GM18858 (cell line): ENCODE data around the gene MYLK4.

ENCODE experiments used
- ATAC-seq: cut with Tn5 transposase; IDR thresholded peaks from one replicate; pipeline ENCODE4 v1.9.1; 2021; ENCODE audit not compliant: unreplicated experiment

Gene MYLK4

DNA sequence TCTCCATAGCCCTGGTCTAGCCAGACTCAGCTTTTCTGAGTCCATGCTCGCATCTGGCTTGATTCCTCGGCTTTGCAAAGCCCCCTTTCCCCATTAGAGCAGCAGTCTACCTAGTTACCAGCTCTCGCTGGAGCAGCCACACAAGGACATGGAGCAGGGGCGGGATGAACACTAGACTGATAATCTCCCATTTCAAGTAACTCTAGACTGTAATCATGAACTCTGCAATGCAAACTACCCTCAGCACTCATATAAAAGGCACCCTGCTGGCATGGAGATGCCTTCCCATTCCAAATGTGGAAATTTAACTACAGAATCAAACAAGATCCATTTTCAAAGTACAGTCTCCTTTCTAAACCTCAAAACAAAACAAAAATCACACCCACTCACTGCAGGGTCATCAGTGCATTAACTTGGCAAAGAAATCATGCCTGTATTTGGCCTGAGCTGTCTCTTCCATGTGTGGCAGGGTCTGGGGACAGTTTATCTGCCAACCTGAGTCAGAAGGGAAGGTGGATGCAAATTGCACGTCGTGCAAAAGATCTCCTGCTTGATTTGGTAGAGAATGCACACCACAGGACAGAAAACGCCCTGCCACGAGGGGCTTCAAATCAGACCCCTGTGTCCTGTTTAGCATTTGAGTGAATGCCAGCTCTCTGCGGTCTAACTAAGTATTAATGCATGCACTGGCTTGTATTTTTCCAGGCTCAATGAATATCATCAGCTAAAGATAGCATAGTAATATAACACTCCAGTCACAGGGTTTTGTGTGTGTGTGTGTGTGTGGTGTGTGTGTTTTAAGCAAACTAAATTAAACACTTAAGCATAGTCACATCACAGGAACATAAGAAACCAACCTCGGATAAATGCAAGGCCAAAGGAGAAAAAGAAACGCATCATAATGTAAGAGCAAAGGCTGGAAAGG lies 85.3 kb downstream of the MYLK4 start:
- no peak for ATAC-seq

DNA sequence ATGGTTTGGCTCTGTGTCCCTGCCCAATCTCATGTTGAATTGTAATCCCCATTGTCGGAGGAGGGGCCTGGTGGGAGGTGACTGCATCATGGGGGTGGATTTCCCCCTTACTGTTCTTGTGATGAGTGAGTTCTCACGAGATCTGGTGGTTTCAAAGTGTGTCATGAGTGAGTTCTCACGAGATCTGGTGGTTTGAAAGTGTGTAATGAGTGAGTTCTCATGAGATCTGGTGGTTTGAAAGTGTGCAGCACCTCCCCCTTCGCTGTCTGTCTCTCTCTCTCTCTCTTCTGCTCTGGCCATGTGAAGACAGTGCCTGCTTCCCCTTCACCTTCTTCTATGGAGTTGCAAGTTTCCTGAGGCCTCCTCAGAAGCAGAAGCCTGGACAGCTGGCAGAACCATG lies 87.6 kb downstream of the MYLK4 start:
- ATAC-seq = no peak

DNA sequence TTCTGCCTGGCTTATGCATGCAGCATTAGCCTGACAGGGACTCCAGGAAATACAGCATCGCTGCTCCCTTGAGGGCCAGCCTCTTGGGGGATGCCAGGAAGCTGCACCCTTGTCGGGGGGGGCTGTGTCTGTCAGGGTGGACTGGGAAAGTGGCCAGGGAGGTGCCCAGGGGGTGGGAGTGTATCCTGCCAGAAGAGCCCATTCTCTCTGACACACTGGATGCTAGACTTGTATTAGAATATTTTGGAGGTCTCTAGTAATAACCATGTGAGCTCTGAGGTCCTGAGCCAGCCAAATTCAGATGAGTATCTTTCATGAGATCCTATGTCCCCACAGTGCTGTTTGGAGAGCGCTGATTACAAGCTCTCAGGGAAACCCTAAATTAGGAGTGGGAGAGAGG lies 89.1 kb downstream of the MYLK4 start:
- no peak for ATAC-seq

DNA sequence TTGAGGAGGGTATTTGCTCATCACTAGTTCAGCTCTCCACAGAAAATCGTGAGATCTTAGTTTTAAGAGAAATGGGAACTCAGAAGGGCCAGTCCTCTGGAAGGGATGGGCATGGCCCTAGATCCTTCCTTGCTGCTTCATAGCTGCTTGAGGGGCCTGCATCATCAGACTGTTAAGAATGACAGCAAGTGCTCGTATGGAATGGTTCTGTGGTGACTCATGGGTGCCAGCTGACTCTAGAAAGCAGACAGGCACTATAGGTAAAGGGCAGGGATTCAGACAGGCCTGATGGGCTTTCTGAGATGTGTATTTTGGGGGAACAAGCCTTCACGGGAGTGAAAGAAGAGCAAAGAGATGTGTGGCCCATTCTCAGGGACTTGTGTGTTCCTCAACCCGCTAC lies 90.8 kb downstream of the MYLK4 start:
- no peak for ATAC-seq

DNA sequence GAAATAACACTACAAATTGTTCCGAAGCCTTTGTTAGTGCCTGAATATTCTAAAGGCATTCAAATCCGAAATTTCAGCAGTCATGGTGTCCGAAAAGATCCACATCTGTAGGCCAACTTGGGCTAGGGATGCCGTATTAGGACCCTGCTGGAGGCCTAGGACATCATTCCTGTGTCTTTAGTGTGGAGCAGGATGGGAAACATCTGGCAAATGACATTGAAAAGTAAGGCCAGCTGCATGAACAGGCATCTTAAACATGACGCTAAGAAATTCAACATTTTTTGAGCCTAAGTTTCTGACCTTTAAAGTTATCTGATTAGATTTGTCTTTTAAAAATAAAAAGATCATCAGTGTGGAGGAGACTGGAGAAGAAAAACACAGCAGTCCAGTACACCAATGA lies 91.3 kb downstream of the MYLK4 start:
- ATAC-seq = no peak

DNA sequence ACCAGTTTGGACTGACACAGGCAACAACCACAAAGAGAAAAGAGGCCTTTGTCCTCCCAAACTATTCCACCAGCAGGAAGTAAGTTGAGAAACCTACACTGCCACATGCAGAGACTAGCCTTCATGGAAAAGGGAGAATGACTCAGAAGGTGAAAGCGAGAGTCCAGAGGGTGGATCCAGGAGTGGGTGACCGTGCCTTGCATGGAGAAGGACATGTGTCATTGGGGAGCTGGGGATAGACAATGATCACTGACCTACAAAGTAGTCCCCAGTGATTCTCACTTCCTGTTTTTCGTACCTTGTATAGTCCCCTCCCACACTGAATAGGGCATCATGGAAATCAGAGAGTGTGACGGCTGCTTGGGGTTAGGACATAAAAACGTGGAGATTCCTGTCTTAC lies 91.9 kb downstream of the MYLK4 start:
- peak; percentile 80 for ATAC-seq

DNA sequence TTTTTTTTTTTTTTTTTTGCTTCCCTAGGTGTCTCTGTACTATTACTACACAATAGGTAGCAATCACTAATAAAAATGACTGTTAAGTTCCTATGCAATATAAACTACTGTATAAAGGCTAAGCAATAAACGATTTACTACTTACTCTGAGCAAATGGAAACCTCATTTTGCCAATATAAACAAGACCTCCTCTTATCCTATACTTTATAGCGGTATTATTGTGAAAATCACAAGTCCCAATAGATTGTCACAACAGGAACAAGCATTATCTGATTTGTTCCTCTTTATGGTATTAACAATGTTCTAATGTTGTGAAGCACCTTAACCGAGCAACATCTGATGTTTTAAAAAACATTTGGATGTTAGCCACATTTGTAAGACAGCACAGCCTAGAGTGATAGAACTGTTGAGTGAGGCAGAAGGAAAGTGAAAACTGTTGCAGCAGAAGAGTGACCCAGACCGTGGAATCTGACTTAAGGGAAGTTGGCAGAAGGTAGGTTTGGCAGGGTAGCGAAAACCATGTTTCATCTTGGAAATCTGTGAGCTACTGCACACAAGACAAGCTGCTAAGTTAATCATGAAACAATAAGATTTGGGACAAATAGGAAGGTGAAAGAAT lies 94.2 kb downstream of the MYLK4 start:
- no peak for ATAC-seq

DNA sequence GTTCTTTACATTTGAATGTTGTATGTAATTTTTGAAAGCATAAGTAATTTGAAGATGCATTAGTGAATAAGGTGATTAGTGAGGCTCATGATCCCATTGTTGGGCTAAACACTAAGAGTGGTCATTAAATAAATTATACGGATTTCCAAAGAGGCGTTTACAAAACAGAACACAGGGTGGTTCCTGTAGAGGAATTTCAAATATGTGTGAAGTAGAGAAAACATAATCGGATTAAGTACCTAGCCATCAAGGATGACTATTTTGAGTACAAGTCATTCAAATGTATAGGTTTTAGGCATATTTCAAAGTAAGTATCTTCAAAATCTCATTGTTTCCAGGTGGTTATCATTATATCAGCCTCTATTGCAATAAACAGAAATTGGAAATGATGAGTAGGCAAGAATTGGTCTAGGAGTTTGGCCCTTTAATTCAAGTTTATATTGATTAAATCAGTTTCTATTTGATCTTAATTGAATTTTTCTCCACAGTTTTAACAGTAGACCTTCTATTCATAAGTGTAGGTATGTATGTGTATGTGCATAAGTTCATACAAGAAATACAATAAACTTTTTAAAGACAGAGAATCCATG lies 94.8 kb downstream of the MYLK4 start:
- ATAC-seq = no peak

DNA sequence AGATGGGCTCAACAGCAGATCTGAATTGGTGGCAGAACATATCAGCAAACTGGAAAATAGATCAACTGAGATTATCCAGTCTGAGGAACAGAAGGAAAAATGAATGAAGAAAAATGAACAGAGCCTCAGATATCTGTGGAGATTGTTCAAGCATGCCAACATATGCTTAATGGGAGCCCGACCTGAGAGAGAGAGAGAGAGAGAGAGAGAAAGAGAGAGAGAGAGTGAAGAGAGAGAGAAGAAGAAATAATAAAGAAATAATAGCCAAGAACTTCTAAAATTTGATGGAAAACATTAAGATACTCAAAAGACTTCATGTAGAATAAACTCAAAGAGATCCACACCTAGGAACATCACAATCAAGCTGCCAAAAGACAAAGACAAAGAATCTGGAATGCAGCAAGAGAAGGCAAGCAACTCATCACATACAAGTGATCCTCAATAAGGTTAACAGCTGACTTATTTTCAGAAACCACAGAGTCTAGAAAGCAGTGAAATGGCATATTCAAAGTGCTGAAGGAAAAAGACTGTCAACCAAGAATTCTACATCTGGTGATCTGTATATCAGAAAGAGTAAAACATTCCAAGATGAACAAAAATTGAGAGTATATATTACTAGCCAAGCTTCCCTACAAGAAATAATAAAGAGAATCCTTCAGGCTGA lies 97.2 kb downstream of the MYLK4 start:
- ATAC-seq = no peak

DNA sequence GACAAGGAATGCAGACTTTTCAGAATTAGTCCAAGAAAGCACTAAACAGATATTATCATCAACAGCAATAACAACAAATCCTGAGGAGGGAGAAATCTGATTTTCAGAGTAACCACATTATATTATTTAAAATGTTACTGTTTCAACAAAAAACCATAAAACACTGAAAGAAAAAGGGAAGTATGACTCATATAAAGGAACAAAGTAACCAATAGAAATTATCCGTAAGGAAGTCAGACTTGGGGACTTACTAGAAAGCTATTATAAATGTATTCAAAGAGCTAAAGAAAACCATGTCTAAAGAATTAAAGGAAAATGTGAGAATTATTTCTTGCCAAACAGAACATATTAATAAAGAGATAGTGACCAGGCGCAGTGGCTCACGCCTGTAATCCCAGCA lies 98.1 kb downstream of the MYLK4 start:
- no peak for ATAC-seq

DNA sequence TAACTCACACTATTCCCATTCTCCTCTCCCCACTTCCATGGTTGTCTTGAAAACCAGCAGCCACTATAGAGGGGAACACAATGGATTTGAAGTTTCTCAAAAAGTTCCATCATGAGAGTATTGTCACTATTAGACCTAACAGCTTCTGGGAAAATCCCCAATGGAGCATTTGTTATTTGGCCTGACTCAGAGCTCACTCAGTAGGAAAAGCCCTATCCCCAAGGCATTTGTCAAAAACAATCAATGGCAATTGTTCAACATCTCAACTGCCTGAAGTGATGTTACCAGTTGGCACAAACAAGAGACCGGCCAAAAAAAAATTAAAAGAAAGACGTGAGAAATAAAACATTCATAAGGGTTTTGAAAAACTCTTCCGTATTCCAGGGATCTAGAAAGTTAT lies 98.8 kb downstream of the MYLK4 start:
- no peak for ATAC-seq

DNA sequence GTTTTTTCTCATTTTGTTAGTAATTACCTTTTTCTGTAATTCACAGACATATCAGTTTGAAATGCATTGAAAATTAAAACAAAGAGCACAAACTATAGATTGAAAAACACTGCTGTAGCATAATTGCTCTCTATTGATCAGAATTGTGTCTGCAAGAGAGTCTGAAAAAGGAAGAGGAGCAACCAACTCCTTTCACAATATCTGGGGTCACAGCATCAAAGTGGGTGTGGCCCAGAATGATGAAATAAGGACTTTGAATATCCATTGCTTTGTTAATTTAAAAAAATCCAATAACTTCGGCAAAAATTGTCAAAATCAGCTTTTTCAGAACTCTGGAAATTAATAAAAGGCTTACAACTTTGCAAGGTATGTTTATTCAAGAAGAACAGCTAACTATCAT lies 99.2 kb downstream of the MYLK4 start:
- no peak for ATAC-seq

DNA sequence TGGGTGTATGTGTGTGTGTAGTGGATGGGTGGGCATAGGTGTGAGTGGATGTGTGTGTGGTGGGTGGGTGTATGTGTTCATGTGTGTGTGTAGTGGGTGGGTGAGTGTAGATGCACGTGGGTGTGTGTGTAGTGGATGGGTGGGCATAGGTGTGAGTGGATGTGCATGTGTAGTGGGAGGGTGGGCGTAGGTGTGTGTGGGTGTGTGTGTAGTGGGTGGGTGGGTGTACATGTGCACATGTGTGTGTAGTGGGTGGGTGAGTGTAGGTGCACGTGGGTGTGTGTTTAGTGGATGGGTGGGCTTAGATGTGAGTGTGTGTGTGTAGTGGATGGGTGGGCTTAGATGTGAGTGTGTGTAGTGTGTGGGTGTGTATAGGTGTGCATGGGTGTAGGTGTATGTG lies 104.4 kb downstream of the MYLK4 start:
- no peak for ATAC-seq

DNA sequence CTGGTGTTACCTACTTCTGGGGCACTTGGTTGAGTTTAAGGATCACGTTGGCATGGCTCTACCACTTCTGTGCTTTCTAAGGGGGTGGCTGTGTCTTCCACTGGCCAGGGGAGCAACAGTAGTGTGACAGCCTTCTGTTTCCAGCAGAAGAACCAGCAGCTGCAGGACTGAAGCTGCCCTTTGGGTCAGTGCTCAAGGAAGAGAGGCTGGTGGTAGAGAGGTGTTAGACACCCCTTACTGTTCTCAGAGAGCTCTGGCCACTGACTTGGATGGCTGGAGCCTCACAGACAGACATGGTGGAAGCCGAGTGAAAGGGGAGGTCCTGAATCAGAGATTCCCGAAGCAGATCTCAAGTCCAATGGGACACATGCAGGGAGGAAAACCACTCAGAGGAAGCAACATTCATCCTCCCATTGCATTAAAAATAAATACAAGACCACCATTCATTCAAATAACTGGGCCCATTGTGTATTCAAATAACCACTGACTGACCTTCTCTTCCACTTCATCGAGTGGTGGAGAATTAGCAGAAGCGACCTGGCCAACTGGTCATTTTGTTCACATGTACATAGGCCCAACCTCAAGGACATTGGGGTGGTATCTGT lies 106.7 kb downstream of the MYLK4 start:
- no peak for ATAC-seq

DNA sequence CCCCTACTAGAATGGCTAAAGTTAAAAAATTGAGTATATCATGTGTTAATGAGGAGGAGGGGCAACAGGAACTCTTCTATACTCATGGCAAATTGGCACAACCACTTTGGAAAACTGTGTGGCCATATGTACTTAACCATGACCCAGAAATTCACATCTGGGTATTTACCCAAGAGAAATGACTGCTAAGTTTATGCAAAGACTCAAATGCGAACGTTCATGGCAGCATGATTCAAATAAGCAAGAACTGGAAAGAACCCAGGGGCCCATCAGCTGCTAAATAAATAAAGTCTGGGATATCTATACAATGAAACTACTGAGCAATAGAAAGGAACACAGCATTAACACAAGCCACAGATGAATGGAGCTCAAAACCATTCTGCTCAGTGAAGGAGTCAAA lies 107.6 kb downstream of the MYLK4 start:
- no peak for ATAC-seq

DNA sequence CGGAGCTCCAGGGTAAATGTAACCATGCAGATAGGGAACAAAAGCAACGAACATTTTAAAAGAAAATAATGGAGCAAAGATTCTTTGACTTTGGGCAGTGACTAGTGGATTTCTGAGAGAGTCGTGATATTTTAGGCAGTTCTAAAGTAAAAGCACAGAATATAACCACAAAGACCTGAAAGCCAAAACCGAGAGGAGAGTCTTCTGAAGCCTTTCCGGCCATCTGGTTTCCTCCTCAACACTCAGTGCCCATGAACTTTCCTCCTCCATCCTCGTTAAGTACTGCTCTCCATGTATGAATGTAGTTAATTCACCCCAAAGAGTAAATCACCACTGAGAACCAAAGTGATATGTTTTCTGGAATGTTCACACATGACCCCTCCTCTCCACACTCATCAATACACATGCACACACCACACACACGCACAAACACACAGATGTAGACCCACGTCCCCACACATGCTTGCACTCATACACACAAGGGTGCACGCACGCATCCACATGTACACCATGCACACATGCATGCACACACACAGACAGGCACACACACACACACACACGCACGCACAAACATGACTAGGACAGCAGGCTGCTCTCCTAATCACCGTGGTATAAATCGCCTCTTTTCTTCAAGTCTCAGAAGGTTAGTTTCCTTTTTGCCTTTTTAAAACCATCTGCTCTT lies 109.5 kb downstream of the MYLK4 start:
- ATAC-seq = no peak

DNA sequence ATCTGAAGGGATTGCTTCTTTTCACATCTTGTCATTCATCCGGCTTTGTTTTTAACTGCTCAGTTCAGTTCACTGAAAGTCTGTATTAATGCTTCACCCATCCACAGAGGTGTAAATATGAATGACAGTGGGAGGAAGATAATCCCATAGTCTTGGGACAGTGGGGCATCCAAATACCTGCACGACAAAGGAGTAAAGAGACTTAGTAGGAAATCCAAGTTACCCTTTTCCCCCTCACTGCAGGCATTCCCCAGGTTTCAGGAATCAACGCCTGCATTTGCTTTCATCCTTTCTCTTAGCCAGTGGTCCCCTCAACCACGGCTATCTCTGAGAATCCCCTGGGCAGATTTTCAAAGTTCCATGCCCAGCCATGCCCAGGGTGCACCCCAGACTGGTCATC lies 110.2 kb downstream of the MYLK4 start:
- no peak for ATAC-seq

DNA sequence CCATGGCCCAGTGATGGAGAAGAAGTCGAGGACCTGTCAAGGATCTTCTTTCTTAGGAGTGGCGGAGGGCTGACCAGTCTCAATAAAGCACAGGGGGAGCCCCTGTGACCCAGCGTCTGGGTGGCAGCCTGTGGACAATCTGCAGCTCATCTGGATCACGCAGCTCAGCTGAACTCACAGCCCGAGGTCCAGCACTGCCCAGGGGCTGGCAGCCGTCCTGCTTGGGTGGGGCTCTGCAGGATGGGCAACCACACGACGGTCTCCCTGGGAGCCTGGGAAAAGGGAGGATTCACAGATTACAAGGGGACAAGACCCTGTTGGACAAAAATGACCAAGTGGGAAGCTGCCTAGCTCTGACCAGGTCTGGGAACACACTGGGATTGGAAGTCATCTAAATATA lies 110.8 kb downstream of the MYLK4 start:
- ATAC-seq = no peak

DNA sequence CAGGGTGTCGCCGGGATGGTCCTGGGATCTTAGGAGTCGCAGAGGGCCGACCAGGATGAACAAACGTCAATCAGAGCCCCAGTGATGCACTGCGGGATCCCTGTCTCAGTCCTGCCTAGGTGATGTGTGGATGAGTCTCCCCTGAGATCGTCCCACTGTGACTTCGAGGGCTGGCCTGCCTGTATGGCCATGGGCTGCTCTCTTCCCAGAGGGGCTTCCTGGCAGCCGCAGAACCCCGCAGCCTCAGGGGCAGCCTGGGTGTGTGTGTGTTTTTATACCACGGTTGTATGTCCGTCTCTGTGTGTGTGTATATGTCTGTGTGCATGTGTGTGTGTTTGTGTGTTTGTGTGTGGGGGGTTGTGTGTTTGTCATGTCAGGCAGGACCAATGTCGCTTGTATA lies 111.6 kb downstream of the MYLK4 start:
- no peak for ATAC-seq

DNA sequence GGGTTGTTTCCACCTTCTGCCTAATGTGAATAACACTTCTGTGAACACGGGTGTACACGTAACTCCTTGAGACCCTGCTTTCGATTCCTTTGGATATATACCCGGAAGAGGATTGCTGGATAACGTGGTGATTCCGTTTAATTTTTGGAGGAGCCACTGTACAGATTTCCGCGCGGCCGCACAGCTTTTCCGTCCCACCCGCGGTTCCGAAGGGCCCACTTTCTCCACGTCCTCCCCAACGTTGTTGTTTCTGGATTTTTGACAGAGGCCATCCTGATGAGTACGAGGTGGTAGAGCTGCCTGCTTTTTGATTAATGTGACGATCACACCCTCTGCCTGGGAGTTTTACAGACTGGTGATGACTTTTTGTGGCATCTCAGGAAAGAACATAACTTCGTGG lies 114.0 kb downstream of the MYLK4 start:
- no peak for ATAC-seq

DNA sequence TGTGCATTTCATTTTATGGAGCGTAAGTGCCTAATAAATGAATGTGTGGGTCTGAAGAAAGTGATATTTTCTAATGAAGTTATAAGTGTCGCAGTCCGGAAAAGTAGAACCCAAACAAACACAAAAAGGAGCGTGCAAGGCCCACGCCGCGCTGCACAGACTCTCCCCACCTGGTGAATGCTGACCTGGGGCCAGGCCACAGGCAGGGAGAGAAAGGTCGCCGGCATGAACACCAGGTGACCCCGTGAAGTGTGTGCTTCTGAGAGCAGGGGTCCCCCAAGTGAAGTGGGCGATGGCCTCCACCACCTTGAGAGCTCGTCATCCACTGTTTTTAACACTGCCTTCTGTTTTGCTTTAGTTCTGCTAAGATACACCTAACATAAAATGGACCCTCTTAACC lies 114.8 kb downstream of the MYLK4 start:
- no peak for ATAC-seq
